K562 (cell line): ENCODE results near the gene PLEKHA8. TPM values are rescaled to one million over a fixed set of nuclear protein-coding genes. Genes with fewer than 3 reads are reported as not detected.

Experiments used
- ADNP ChIP-seq: fragments of 200-800 bp; sonication (Bioruptor generic); IDR thresholded peaks from 2 replicates; pipeline ENCODE4 v1.6.1; 2016; ENCODE audit warnings: missing genetic modification characterization, missing compliant biosample characterization
- CBFB ChIP-seq: sonication (generic); formaldehyde crosslinking; IDR thresholded peaks from 2 replicates; pipeline ENCODE4 v1.4.0; 2020; ENCODE audit warnings: mild to moderate bottlenecking, missing genetic modification reagents
- CBX1 ChIP-seq: sonication (generic); IDR thresholded peaks from 2 replicates; pipeline ENCODE4 v1.6.1; 2016; ENCODE audit warnings: antibody characterized with exemption, low read depth, mild to moderate bottlenecking
- GTF2A2 ChIP-seq: IDR thresholded peaks from 2 replicates; pipeline ENCODE4 v1.6.1; 2016; ENCODE audit warnings: mild to moderate bottlenecking, missing genetic modification characterization, missing compliant biosample characterization
- LEF1 ChIP-seq: fragments of 450-650 bp; IDR thresholded peaks from 2 replicates; pipeline ENCODE4 v1.6.1; 2016; ENCODE audit warnings: mild to moderate bottlenecking
- MXI1 ChIP-seq: IDR thresholded peaks from 2 replicates; pipeline ENCODE4 v1.6.1; 2011; ENCODE audit warnings: low read depth, mild to moderate bottlenecking, improper control_type of control experiment, low read length
- NFATC3 ChIP-seq: fragments of 450-650 bp; IDR thresholded peaks from 2 replicates; pipeline ENCODE4 v1.6.1; 2017; ENCODE audit warnings: mild to moderate bottlenecking
- RHOXF2B ChIP-seq: fragments of 250-450 bp; sonication (Bioruptor Pico); conservative IDR thresholded peaks from 2 replicates; pipeline ENCODE4 v1.5.1; 2021
- SP1 ChIP-seq: sonication (generic); formaldehyde crosslinking; IDR thresholded peaks from 2 replicates; pipeline ENCODE4 v1.8.1; 2022; ENCODE audit warnings: mild to moderate bottlenecking, missing genetic modification reagents
- ZFP36 ChIP-seq: fragments of 150-350 bp; IDR thresholded peaks from 2 replicates; pipeline ENCODE4 v1.6.1; 2018; ENCODE audit warnings: low read length, low read depth; ENCODE audit not compliant: partially characterized antibody
- ZNF57 ChIP-seq: fragments of 450-650 bp; formaldehyde crosslinking; IDR thresholded peaks from 2 replicates; pipeline ENCODE4 v1.4.0; 2020; ENCODE audit warnings: mild to moderate bottlenecking, moderate library complexity
- polyA plus RNA-seq, 8 experiments: library from polyadenylated mRNA; depleted of rRNA in 4 of 8; stranded (reverse) in 5 of 8; unstranded in 3 of 8; fragments of >200 nt; fragmentation: Nextera tagmentation in 2 of 8; fragmentation: Illumina TruSeq in 1 of 8; extraction: Ambion mirVana in 2 of 8; extraction: Trizol in 1 of 8; gene quantifications; 2 replicates each; pipeline versions ENCODE4 v1.2.1 to v1.2.3, GENCODE V29; 2011 to 2014; ENCODE audit warnings: inconsistent platforms in 1 of 8, missing spikeins in 1 of 8
- total RNA-seq, 7 experiments: library from RNA; depleted of rRNA in 6 of 7; stranded (reverse); fragments of >200 nt in 6 of 7; fragmentation: Illumina TruSeq in 2 of 7; extraction: Trizol in 2 of 7; gene quantifications; 2 replicates each; pipeline versions ENCODE4 v1.2.1 to v1.2.3, GENCODE V29; 2011 to 2021; ENCODE audit warnings: low replicate concordance in 1 of 7
- TF ChIP-seq, protein P1 (sequence below), 3 experiments: fragments of 200-800 bp in 1 of 3; fragments of 250-450 bp in 1 of 3; fragments of 450-650 bp in 1 of 3; sonication (Bioruptor Pico) in 1 of 3; sonication (Bioruptor generic) in 1 of 3; formaldehyde crosslinking in 1 of 3; IDR thresholded peaks; 2 replicates each; pipeline versions ENCODE4 v1.6.1 to v1.8.0; 2016 to 2022; ENCODE audit warnings: mild to moderate bottlenecking in 2 of 3, missing genetic modification characterization in 2 of 3, missing compliant biosample characterization in 1 of 3, moderate library complexity in 1 of 3
- TF ChIP-seq, protein P2 (sequence below): fragments of 250-450 bp; sonication (Bioruptor Pico); IDR thresholded peaks from 2 replicates; pipeline ENCODE4 v1.8.0; 2021; ENCODE audit warnings: mild to moderate bottlenecking, moderate library complexity
- TF ChIP-seq, protein P3 (sequence below): fragments of 250-450 bp; sonication (Bioruptor Pico); IDR thresholded peaks from 2 replicates; pipeline ENCODE4 v1.4.0; 2020; ENCODE audit warnings: mild to moderate bottlenecking, moderate library complexity, borderline replicate concordance
- TF ChIP-seq, protein P4 (sequence below): fragments of 250-450 bp; sonication (Bioruptor Pico); IDR thresholded peaks from 2 replicates; pipeline ENCODE4 v1.5.0; 2021; ENCODE audit warnings: mild to moderate bottlenecking, moderate library complexity

The PLEKHA8 gene
- total and polyA plus RNA-seq, 9 of the 15 experiments (the other 6 are each of a cell fraction or from before 2014, with no cell fraction given): 3.2 to 16.3 (median 11.8) TPM

DNA sequence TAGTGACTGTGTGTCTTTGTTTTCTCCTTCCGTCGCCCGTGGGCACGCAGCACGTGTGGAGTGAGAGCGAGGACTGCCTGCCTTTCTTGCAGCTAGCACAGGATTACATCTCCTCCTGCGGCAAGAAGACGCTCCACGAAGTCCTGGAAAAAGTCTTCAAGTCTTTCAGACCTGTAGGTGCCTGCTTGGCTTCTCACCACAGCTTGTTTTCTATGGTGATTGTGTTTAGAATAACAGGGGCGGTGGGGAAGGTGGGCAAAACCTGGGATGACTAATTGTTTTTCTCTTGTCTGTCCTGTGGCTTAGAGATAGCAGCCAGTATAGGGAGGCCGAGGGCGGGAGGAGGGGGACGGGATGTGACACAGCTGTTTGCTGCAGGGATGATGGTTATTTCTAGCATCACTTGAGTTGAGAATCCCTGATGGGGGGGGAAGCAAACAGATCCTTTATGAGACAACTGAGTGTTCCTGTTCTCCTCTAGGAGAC, 118.0 kb downstream of the PLEKHA8 start (continued):
- no peak for TF ChIP-seq CBFB
- TF ChIP-seq MXI1: no peak
- TF ChIP-seq, protein P1, sequence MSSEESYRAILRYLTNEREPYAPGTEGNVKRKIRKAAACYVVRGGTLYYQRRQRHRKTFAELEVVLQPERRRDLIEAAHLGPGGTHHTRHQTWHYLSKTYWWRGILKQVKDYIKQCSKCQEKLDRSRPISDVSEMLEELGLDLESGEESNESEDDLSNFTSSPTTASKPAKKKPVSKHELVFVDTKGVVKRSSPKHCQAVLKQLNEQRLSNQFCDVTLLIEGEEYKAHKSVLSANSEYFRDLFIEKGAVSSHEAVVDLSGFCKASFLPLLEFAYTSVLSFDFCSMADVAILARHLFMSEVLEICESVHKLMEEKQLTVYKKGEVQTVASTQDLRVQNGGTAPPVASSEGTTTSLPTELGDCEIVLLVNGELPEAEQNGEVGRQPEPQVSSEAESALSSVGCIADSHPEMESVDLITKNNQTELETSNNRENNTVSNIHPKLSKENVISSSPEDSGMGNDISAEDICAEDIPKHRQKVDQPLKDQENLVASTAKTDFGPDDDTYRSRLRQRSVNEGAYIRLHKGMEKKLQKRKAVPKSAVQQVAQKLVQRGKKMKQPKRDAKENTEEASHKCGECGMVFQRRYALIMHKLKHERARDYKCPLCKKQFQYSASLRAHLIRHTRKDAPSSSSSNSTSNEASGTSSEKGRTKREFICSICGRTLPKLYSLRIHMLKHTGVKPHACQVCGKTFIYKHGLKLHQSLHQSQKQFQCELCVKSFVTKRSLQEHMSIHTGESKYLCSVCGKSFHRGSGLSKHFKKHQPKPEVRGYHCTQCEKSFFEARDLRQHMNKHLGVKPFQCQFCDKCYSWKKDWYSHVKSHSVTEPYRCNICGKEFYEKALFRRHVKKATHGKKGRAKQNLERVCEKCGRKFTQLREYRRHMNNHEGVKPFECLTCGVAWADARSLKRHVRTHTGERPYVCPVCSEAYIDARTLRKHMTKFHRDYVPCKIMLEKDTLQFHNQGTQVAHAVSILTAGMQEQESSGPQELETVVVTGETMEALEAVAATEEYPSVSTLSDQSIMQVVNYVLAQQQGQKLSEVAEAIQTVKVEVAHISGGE (CRISPR knock-in tag; IDR thresholded peaks at IDR 0.05): no peak
- TF ChIP-seq, protein P2, sequence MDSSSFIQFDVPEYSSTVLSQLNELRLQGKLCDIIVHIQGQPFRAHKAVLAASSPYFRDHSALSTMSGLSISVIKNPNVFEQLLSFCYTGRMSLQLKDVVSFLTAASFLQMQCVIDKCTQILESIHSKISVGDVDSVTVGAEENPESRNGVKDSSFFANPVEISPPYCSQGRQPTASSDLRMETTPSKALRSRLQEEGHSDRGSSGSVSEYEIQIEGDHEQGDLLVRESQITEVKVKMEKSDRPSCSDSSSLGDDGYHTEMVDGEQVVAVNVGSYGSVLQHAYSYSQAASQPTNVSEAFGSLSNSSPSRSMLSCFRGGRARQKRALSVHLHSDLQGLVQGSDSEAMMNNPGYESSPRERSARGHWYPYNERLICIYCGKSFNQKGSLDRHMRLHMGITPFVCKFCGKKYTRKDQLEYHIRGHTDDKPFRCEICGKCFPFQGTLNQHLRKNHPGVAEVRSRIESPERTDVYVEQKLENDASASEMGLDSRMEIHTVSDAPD: no peak
- TF ChIP-seq CBX1: no peak
- TF ChIP-seq ZNF57 (CRISPR knock-in tag): no peak
- TF ChIP-seq SP1 (CRISPR knock-in tag): no peak
- no peak for TF ChIP-seq ZFP36
- TF ChIP-seq, protein P3, sequence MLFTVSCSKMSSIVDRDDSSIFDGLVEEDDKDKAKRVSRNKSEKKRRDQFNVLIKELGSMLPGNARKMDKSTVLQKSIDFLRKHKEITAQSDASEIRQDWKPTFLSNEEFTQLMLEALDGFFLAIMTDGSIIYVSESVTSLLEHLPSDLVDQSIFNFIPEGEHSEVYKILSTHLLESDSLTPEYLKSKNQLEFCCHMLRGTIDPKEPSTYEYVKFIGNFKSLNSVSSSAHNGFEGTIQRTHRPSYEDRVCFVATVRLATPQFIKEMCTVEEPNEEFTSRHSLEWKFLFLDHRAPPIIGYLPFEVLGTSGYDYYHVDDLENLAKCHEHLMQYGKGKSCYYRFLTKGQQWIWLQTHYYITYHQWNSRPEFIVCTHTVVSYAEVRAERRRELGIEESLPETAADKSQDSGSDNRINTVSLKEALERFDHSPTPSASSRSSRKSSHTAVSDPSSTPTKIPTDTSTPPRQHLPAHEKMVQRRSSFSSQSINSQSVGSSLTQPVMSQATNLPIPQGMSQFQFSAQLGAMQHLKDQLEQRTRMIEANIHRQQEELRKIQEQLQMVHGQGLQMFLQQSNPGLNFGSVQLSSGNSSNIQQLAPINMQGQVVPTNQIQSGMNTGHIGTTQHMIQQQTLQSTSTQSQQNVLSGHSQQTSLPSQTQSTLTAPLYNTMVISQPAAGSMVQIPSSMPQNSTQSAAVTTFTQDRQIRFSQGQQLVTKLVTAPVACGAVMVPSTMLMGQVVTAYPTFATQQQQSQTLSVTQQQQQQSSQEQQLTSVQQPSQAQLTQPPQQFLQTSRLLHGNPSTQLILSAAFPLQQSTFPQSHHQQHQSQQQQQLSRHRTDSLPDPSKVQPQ (CRISPR knock-in tag): no peak
- TF ChIP-seq RHOXF2B (CRISPR knock-in tag): no peak
- TF ChIP-seq LEF1: peak; percentile 86
- TF ChIP-seq, protein P4, sequence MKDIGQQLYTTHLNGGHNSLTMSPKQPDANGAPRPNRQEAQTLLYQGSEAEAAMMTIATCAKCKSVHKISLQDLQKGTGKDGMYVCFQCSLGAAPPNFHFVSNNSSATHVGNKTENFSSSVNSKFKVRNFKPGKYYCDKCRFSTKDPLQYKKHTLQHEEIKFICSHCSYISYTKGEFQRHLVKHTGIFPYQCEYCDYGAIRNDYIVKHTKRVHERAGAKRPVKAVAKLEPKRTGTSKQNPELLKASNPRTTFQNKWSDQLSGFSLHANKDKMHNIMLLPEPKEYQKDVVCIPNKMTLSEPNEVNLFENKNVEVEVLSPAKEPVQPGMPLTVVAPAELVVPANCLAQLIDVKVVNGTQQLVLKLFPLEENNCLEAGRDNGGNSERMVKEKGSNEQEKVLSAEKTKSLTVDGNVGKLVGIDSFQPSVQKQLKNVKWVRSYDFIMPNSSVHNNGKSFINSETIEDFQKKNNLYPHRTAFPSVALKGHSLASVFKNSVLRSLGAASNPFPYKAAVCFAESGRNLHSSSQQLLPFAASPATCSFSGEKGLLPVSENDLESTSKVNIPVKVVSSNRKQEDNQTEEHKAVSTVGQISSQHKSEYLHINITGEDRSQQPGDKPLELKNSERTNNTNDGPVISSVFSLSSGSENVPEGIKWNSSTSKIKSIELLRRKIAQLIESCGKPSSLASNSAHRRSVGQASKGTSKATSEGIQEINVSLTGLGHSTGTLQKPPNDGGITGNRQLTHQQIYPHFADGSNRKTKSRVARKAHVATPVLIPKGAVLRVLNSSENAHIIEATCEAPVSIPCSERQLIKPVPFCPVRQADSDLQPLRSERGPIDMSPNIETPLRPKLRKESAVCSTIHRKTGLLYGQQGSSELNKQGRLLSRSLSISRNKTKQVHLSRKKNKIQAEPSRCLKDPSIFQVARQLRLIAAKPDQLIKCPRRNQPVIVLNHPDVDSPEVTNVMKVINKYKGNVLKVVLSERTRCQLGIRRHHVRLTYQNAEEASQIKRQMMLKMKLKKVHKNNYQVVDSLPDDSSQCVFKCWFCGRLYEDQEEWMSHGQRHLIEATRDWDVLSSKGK (CRISPR knock-in tag): no peak
- TF ChIP-seq GTF2A2 (tag): no peak
- TF ChIP-seq NFATC3: no peak
- no peak for TF ChIP-seq ADNP (tag)
